ENCODE results near the gene IL32. TPM values are rescaled to one million over a fixed set of nuclear protein-coding genes. Genes with fewer than 3 reads are reported as not detected.

IL32 gene
- total and polyA plus RNA-seq, 4 donors: 83.7 to 275 (median 200) TPM

DNA sequence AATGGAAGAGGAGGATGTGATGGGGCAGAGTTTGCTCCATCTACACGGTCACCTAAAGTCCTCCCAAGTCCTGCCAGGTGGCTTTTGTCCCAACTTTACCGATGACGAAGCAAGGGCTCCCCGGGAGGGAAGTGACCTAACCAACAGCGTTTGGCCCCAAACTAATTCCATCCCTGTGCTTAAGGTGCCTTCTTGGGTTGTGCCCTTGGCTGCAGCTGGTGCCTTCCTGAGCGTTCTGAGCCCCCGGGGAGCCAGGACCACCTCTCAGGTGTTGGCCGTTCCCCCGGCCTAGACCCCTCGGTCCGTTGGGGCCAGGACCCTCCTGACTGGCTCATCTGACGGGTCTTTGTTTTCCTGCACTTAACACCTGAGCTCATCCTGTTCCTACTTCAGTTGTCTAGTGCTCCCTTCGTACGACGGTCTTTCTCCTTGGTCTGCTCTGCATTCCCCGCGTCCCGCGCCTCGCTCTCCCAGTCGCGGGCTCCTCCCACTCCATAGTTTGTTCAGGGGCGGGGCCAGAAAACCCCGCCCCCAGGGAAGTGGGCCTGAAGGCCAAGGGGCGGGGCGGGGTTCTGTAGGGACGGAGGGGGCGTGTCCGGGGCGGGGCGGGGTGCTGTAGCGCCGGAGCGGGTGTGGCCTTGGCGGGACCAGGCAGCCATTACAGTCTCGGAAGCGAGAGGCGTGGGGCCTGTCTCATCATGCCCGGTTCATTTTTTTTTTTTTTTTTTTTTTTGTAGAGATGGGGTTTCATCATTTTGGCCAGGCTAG is 34.5 kb downstream of the IL32 start:
- Histone ChIP-seq H3K9ac (ENCODE audit: insufficient read depth in 1 of 2, low read length in 2 of 2) (no peak overlapping the region), H3K4me1 (ENCODE audit: control insufficient read depth in 5 of 5, insufficient read depth in 5 of 5, low read length in 5 of 5) (peaks cover 0 to 8% (median 4%) of the 10 kb centered on the region in 5 donors), H3K4me3 (no peak overlapping the region), H3K36me3 (ENCODE audit: control insufficient read depth in 4 of 4, insufficient read depth in 4 of 4, low read length in 4 of 4) (no peaks in the 10 kb centered on the region), H3K27ac (ENCODE audit: low read depth in 1 of 2, low read length in 1 of 2) (peak overlapping the region in 1 of 2 donors; percentile 32), H3K27me3 (ENCODE audit: control insufficient read depth in 3 of 3, insufficient read depth in 3 of 3, low read length in 2 of 3) (peaks cover 0 to 23% (median 15%) of the 10 kb centered on the region in 3 donors), H3K9me3 (ENCODE audit: control insufficient read depth in 4 of 4, insufficient read depth in 3 of 4, low read length in 3 of 4) (no peaks in the 10 kb centered on the region)
- WGBS, 2 donors: 3 to 6% methylated on average over 39 of the region's 39 CpGs
- ATAC-seq (ENCODE audit: insufficient read depth, low FRiP score): peak; percentile 94
- peak; percentile 85 to 92 (median 88) for DNase-seq
- TF ChIP-seq, protein P1, sequence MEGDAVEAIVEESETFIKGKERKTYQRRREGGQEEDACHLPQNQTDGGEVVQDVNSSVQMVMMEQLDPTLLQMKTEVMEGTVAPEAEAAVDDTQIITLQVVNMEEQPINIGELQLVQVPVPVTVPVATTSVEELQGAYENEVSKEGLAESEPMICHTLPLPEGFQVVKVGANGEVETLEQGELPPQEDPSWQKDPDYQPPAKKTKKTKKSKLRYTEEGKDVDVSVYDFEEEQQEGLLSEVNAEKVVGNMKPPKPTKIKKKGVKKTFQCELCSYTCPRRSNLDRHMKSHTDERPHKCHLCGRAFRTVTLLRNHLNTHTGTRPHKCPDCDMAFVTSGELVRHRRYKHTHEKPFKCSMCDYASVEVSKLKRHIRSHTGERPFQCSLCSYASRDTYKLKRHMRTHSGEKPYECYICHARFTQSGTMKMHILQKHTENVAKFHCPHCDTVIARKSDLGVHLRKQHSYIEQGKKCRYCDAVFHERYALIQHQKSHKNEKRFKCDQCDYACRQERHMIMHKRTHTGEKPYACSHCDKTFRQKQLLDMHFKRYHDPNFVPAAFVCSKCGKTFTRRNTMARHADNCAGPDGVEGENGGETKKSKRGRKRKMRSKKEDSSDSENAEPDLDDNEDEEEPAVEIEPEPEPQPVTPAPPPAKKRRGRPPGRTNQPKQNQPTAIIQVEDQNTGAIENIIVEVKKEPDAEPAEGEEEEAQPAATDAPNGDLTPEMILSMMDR (IDR thresholded peaks at IDR 0.05; ENCODE audit: control extremely low read depth, extremely low read depth): no peak

DNA sequence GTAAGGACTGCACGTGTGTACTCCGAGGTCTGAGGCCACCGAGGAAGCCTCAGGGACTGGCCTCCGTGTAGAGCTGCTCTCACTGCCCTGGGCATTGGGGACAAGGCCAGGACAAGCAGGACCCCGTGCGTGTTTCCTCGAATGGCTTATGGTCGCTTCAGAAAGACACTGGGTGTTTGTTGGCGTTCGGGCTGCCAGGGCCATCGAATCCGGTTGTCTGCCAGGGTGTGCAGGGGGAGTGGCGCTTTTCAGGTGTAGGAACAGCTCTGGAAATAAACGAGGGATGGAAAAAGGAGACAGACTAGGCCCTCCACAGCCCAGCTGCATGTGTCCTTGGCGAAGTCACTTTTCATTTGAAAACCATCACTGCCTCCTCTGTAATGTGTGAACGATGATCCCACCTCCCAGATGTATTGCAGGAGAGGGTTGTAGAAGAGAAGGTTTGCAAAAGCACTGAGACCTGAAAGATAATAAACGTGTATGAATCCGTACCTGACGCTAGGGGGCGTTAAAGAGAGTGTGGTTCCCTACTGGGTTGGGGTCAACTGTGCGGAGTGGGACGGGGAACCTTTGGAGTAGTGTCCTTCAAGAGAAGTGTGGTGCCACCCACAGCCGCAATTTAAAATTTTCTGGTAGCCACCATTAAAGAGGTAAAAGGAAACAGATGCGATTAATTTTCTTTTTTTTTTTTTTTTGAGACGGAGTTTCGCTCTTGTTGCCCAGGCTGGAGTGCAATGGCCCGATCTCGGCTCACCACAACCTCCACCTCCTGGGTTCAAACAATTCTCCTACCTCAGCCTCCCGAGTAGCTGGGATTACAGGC is 35.8 kb downstream of the IL32 start:
- Histone ChIP-seq H3K9me3 (ENCODE audit: control insufficient read depth in 4 of 4, insufficient read depth in 3 of 4, low read length in 3 of 4) (no peaks in the 10 kb centered on the region), H3K36me3 (ENCODE audit: control insufficient read depth in 4 of 4, insufficient read depth in 4 of 4, low read length in 4 of 4) (no peaks in the 10 kb centered on the region), H3K27me3 (ENCODE audit: control insufficient read depth in 3 of 3, insufficient read depth in 3 of 3, low read length in 2 of 3) (peaks cover 0 to 23% (median 15%) of the 10 kb centered on the region in 3 donors), H3K4me1 (ENCODE audit: control insufficient read depth in 5 of 5, insufficient read depth in 5 of 5, low read length in 5 of 5) (peaks cover 0 to 10% (median 4%) of the 10 kb centered on the region in 5 donors), H3K4me3 (no peak overlapping the region), H3K9ac (ENCODE audit: insufficient read depth in 1 of 2, low read length in 2 of 2) (no peak overlapping the region), H3K27ac (ENCODE audit: low read depth in 1 of 2, low read length in 1 of 2) (peak overlapping the region; percentile 15 to 62)
- WGBS, 2 donors: 52 to 53% methylated on average over 29 of the region's 29 CpGs
- TF ChIP-seq, protein P1 (IDR thresholded peaks at IDR 0.05; ENCODE audit: control extremely low read depth, extremely low read depth): no peak
- ATAC-seq (ENCODE audit: insufficient read depth, low FRiP score) (no peak), DNase-seq (peak in 1 of 3 donors; percentile 33)

DNA sequence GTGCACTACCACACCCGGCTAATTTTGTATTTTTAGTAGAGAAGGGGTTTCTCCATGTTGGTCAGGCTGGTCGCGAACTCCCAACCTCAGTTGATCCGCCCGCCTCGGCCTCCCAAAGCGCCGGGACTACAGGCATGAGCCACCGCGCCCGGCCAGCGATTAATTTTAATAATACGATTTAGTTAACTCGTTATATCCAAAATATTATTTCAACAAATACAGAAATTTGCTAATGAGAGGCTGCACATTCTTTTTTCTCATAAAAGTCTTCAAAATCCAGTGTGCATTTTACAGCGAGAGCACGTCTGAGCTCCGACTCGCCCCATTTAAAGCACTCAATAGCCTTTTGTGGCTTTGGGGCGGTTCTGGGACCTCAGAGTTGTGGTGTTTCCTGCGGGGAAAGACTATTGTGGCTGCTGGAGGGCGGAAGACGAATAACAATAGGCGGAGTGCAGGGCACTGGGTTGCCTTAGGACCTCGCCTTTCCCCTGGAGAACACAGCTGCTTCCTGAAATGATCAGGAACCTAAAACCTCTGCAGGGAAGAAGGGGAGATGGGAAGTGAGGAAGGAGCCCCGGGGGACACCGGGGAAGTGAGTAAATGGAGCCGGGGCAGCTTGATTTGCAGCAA is 36.5 kb downstream of the IL32 start:
- no peaks in the 10 kb centered on the region for H3K36me3 ChIP-seq (ENCODE audit: control insufficient read depth in 4 of 4, insufficient read depth in 4 of 4, low read length in 4 of 4)
- ATAC-seq (ENCODE audit: insufficient read depth, low FRiP score): no peak
- no peak overlapping the region for H3K9ac ChIP-seq (ENCODE audit: insufficient read depth in 1 of 2, low read length in 2 of 2)
- peak in 2 of 3 donors; percentile 24 to 56 for DNase-seq
- peaks cover 0 to 23% (median 15%) of the 10 kb centered on the region in 3 donors for H3K27me3 ChIP-seq (ENCODE audit: control insufficient read depth in 3 of 3, insufficient read depth in 3 of 3, low read length in 2 of 3)
- 25 to 36% methylated on average over 27 of the region's 27 CpGs for WGBS, 2 donors
- H3K4me3 ChIP-seq: no peak overlapping the region
- H3K4me1 ChIP-seq (ENCODE audit: control insufficient read depth in 5 of 5, insufficient read depth in 5 of 5, low read length in 5 of 5): peaks cover 0 to 11% (median 4%) of the 10 kb centered on the region in 5 donors
- H3K9me3 ChIP-seq (ENCODE audit: control insufficient read depth in 4 of 4, insufficient read depth in 3 of 4, low read length in 3 of 4): no peaks in the 10 kb centered on the region
- H3K27ac ChIP-seq (ENCODE audit: low read depth in 1 of 2, low read length in 1 of 2): peak overlapping the region; percentile 32 to 62
- TF ChIP-seq, protein P1 (IDR thresholded peaks at IDR 0.05; ENCODE audit: control extremely low read depth, extremely low read depth): no peak
